GM23338 (cell line): ENCODE data around the gene SAAL1. TPM values are rescaled to one million over a fixed set of nuclear protein-coding genes. Genes with fewer than 3 reads are reported as not detected.

ENCODE experiments used
- ATAC-seq: fragments of 200-7000 bp; cut with Tn5 transposase; 3 replicates; pipeline ENCODE4 v1.9.1; 2020
- DNase-seq: peaks from one replicate; pipeline ENCODE4 v3.0.0-alpha.2; 2015; ENCODE audit warnings: low spot score
- H2AFZ ChIP-seq: fragments of 200-600 bp; sonication (generic); 2 replicates; pipeline ENCODE4 v1.8.0; 2016; ENCODE audit warnings: antibody characterized with exemption, mild to moderate bottlenecking, moderate library complexity
- H3F3A ChIP-seq: fragments of 200-600 bp; sonication (generic); replicated peaks from 2 replicates; pipeline ENCODE4 v1.8.0; 2017; ENCODE audit warnings: antibody characterized with exemption, mixed run types, low read depth
- H3K27ac ChIP-seq: fragments of 200-600 bp; sonication (generic); 2 replicates; pipeline ENCODE4 v1.6.1; 2016; ENCODE audit warnings: low read depth
- H3K27me3 ChIP-seq: fragments of 200-600 bp; sonication (generic); 2 replicates; pipeline ENCODE4 v1.8.0; 2016; ENCODE audit warnings: mild to moderate bottlenecking, mixed run types, moderate library complexity; ENCODE audit not compliant: insufficient read depth
- H3K36me3 ChIP-seq: fragments of 200-600 bp; sonication (generic); 2 replicates; pipeline ENCODE4 v1.8.0; 2016; ENCODE audit warnings: mild to moderate bottlenecking; ENCODE audit not compliant: insufficient read depth
- H3K4me1 ChIP-seq: fragments of 200-600 bp; sonication (generic); 2 replicates; pipeline ENCODE4 v1.8.0; 2016; ENCODE audit warnings: mild to moderate bottlenecking, moderate library complexity; ENCODE audit not compliant: insufficient read depth
- H3K4me2 ChIP-seq: fragments of 200-600 bp; sonication (generic); 2 replicates; pipeline ENCODE4 v1.7.1; 2017; ENCODE audit warnings: mixed run types
- H3K4me3 ChIP-seq: fragments of 200-600 bp; sonication (generic); 2 replicates; pipeline ENCODE4 v1.6.1; 2016; ENCODE audit warnings: mixed run types
- H3K79me2 ChIP-seq: fragments of 200-600 bp; sonication (generic); replicated peaks from 2 replicates; pipeline ENCODE4 v1.8.0; 2017; ENCODE audit warnings: mild to moderate bottlenecking; ENCODE audit not compliant: insufficient read depth
- H3K9me2 ChIP-seq: fragments of 200-600 bp; sonication (generic); 2 replicates; pipeline ENCODE4 v1.8.0; 2017; ENCODE audit not compliant: insufficient read depth
- H4K20me1 ChIP-seq: fragments of 200-600 bp; sonication (generic); replicated peaks from 2 replicates; pipeline ENCODE4 v1.8.0; 2017; ENCODE audit warnings: mild to moderate bottlenecking; ENCODE audit not compliant: insufficient read depth
- H3K27ac Mint-ChIP-seq: 2 replicates; pipeline ENCODE4 v1.8.0; 2020; ENCODE audit warnings: inconsistent platforms, mild to moderate bottlenecking, moderate library complexity, mixed read lengths
- H3K27me3 Mint-ChIP-seq: 3 replicates; pipeline ENCODE4 v1.8.0; 2022; ENCODE audit warnings: low read depth, mild to moderate bottlenecking, moderate library complexity, mixed read lengths, inconsistent platforms; ENCODE audit not compliant: insufficient read depth, poor library complexity
- H3K36me3 Mint-ChIP-seq: 3 replicates; pipeline ENCODE4 v1.8.0; 2021; ENCODE audit warnings: low read depth, mild to moderate bottlenecking, inconsistent platforms, moderate library complexity, mixed read lengths
- H3K4me1 Mint-ChIP-seq: 3 replicates; pipeline ENCODE4 v1.8.0; 2020; ENCODE audit warnings: mild to moderate bottlenecking, inconsistent platforms, mixed read lengths
- H3K4me3 Mint-ChIP-seq: 3 replicates; pipeline ENCODE4 v1.8.0; 2021; ENCODE audit warnings: moderate library complexity, mild to moderate bottlenecking, inconsistent platforms, mixed read lengths
- H3K9me3 Mint-ChIP-seq: 3 replicates; pipeline ENCODE4 v1.8.0; 2020; ENCODE audit warnings: moderate library complexity, mild to moderate bottlenecking, inconsistent platforms, mixed read lengths
- CREB1 ChIP-seq: fragments of 250-450 bp; sonication (Bioruptor Pico); IDR thresholded peaks from 2 replicates; pipeline ENCODE4 v1.5.0; 2020; ENCODE audit warnings: low read depth, mild to moderate bottlenecking, moderate library complexity
- CTCF ChIP-seq, 2 experiments: fragments of 200-600 bp in 1 of 2; sonication (generic) in 1 of 2; conservative IDR thresholded peaks; 2 replicates each; pipeline versions ENCODE4 v1.5.1 to v1.6.1; 2016 to 2017; ENCODE audit warnings: antibody characterized with exemption in 2 of 2, low read depth in 2 of 2, mild to moderate bottlenecking in 2 of 2, moderate library complexity in 1 of 2
- EZH2 ChIP-seq: fragments of 200-600 bp; sonication (generic); IDR thresholded peaks from one replicate; pipeline ENCODE4 v1.8.0; 2017; ENCODE audit warnings: antibody characterized with exemption, mild to moderate bottlenecking, low read depth; ENCODE audit not compliant: unreplicated experiment
- EZH2phosphoT487 ChIP-seq: fragments of 200-600 bp; sonication (generic); IDR thresholded peaks from one replicate; pipeline ENCODE4 v1.8.1; 2018; ENCODE audit warnings: antibody characterized with exemption; ENCODE audit not compliant: unreplicated experiment
- NANOG ChIP-seq: IDR thresholded peaks from 2 replicates; pipeline ENCODE4 v1.6.1; 2016; ENCODE audit warnings: antibody characterized with exemption, borderline replicate concordance
- POLR2AphosphoS5 ChIP-seq: IDR thresholded peaks from 2 replicates; pipeline ENCODE4 v1.6.1; 2016; ENCODE audit warnings: antibody characterized with exemption, low read depth
- STAT1 ChIP-seq: IDR thresholded peaks from one replicate; pipeline ENCODE4 v1.6.1; 2016; ENCODE audit warnings: antibody characterized with exemption; ENCODE audit not compliant: unreplicated experiment
- ZNF331 ChIP-seq: fragments of 250-450 bp; sonication (Bioruptor Pico); IDR thresholded peaks from 2 replicates; pipeline ENCODE4 v1.5.0; 2020; ENCODE audit warnings: low read depth, mild to moderate bottlenecking, moderate library complexity
- ZNF462 ChIP-seq: fragments of 250-450 bp; sonication (Bioruptor Pico); IDR thresholded peaks from 2 replicates; pipeline ENCODE4 v1.5.0; 2020; ENCODE audit warnings: mild to moderate bottlenecking, moderate library complexity
- polyA plus RNA-seq: library from polyadenylated mRNA; unstranded; fragments of >200 nt; fragmentation: Nextera tagmentation; extraction: Ambion mirVana; gene quantifications from 2 replicates; pipeline ENCODE4 v1.2.1, GENCODE V29; 2016
- total RNA-seq: library from RNA; depleted of rRNA; stranded (reverse); fragments of >200 nt; shearing (Covaris generic); gene quantifications from 2 replicates; pipeline ENCODE4 v1.2.3, GENCODE V29; 2014
- TF ChIP-seq, protein P1 (sequence below): IDR thresholded peaks from one replicate; pipeline ENCODE4 v1.6.1; 2018; ENCODE audit warnings: antibody characterized with exemption; ENCODE audit not compliant: unreplicated experiment

SAAL1 gene
- total and polyA plus RNA-seq, 2 experiments from 2014 or later = 45.9 to 61.0 TPM

- DNase-seq (no peak), ATAC-seq (no peak)
- Mint-ChIP-seq H3K36me3 (no peaks in the 10 kb centered on the region), H3K27ac (no peak overlapping the region), H3K4me3 (no peak overlapping the region), H3K4me1 (peaks cover 4% of the 10 kb centered on the region; the same call in 1 of the 3 replicates), H3K9me3 (no peaks in the 10 kb centered on the region), H3K27me3 (peaks cover 1% of the 10 kb centered on the region)
- no peaks in the 10 kb centered on the region for H3K36me3 ChIP-seq
- H3K79me2 ChIP-seq = no peaks in the 10 kb centered on the region
- no peak overlapping the region for H3K4me3 ChIP-seq
- no peak overlapping the region for H3K4me2 ChIP-seq
- no peak overlapping the region for H3K27ac ChIP-seq
- H4K20me1 ChIP-seq = no peaks in the 10 kb centered on the region
- no peaks in the 10 kb centered on the region for H3K4me1 ChIP-seq
- 0 out of 2 replicates have a peak, but pooled peaks cover 8% of the 10 kb centered on the region for H3K9me2 ChIP-seq
- H3K27me3 ChIP-seq = no peaks in the 10 kb centered on the region
- H2AFZ ChIP-seq = no peak overlapping the region
- no peaks in the 10 kb centered on the region for H3F3A ChIP-seq
- TF ChIP-seq CTCF (conservative IDR thresholded peaks at IDR 0.05; ENCODE audit: low read depth in 2 of 2) = peak; percentile 32 to 36; a peak in 3 of 4 replicates
- TF ChIP-seq ZNF331 (CRISPR knock-in tag) = no peak
- TF ChIP-seq EZH2 = no peak
Observed at GRCh38 chr11:18145025-18145424, 39.1 kb upstream of the SAAL1 start.

DNA sequence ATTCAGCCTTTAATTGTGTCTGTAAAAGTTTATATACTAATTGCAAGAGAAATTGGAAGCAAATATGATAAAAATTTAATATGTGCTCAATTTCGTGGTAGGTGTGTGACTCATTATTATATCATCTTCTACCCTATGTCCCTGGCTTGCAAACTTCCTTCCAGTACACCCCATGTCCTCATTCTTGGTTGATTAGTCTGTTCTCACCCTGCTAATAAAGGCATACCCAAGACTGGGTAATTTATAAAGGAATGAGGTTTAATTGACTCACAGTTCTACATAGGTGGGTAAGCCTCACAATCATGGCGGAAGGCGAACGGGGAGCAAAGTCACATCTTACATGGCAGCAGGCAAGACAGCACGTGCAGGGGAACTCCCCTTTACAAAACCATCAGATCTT, 38.4 kb upstream of the SAAL1 start:
- Histone ChIP-seq H4K20me1 (no peaks in the 10 kb centered on the region), H3K4me2 (no peak overlapping the region), H3K36me3 (no peaks in the 10 kb centered on the region), H3K4me3 (no peak overlapping the region), H2AFZ (no peak overlapping the region), H3K79me2 (no peaks in the 10 kb centered on the region), H3K9me2 (0 out of 2 replicates have a peak, but pooled peaks cover 6% of the 10 kb centered on the region), H3F3A (no peaks in the 10 kb centered on the region), H3K27me3 (no peaks in the 10 kb centered on the region), H3K27ac (no peak overlapping the region), H3K4me1 (no peaks in the 10 kb centered on the region)
- Mint-ChIP-seq H3K4me1 (peaks cover 4% of the 10 kb centered on the region; the same call in 1 of the 3 replicates), H3K27me3 (peaks cover 1% of the 10 kb centered on the region), H3K27ac (no peak overlapping the region), H3K9me3 (no peaks in the 10 kb centered on the region), H3K4me3 (no peak overlapping the region), H3K36me3 (no peaks in the 10 kb centered on the region)
- no peak for ATAC-seq
- DNase-seq = no peak
- TF ChIP-seq CREB1 (CRISPR knock-in tag) = no peak
- no peak for TF ChIP-seq STAT1
- TF ChIP-seq, protein P1, sequence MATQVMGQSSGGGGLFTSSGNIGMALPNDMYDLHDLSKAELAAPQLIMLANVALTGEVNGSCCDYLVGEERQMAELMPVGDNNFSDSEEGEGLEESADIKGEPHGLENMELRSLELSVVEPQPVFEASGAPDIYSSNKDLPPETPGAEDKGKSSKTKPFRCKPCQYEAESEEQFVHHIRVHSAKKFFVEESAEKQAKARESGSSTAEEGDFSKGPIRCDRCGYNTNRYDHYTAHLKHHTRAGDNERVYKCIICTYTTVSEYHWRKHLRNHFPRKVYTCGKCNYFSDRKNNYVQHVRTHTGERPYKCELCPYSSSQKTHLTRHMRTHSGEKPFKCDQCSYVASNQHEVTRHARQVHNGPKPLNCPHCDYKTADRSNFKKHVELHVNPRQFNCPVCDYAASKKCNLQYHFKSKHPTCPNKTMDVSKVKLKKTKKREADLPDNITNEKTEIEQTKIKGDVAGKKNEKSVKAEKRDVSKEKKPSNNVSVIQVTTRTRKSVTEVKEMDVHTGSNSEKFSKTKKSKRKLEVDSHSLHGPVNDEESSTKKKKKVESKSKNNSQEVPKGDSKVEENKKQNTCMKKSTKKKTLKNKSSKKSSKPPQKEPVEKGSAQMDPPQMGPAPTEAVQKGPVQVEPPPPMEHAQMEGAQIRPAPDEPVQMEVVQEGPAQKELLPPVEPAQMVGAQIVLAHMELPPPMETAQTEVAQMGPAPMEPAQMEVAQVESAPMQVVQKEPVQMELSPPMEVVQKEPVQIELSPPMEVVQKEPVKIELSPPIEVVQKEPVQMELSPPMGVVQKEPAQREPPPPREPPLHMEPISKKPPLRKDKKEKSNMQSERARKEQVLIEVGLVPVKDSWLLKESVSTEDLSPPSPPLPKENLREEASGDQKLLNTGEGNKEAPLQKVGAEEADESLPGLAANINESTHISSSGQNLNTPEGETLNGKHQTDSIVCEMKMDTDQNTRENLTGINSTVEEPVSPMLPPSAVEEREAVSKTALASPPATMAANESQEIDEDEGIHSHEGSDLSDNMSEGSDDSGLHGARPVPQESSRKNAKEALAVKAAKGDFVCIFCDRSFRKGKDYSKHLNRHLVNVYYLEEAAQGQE = no peak
- TF ChIP-seq EZH2phosphoT487 = no peak
- no peak for TF ChIP-seq ZNF462 (CRISPR knock-in tag)
- no peak for TF ChIP-seq ZNF331 (CRISPR knock-in tag)
- TF ChIP-seq NANOG = no peak
- no peak for TF ChIP-seq POLR2AphosphoS5
